IMR-90 (cell line): ENCODE data around the gene ANKRD40. TPM values are rescaled to one million over a fixed set of nuclear protein-coding genes. Genes with fewer than 3 reads are reported as not detected.

ENCODE experiments used
- ATAC-seq: fragments of 200-7000 bp; cut with Tn5 transposase; 2 replicates; pipeline ENCODE4 v1.9.1; 2020; ENCODE audit warnings: low read depth, mild to moderate bottlenecking, moderate library complexity
- BruUV-seq: library from RNA; stranded (reverse); fragments of 400-500 nt; replicated peaks from 2 replicates; lab custom pipeline; 2021; lab: Mats Ljungman, UMichigan
- CTCF ChIA-PET: fragments of 300-600 bp; formaldehyde crosslinking; extraction: SDS; loops from one replicate; lab custom pipeline; 2021; ENCODE audit warnings: antibody characterized with exemption; lab: Yijun Ruan, JAX
- POLR2A ChIA-PET: fragments of 300-600 bp; sonication (Branson Sonifier 250); formaldehyde crosslinking; loops from one replicate; lab custom pipeline; 2022; ENCODE audit warnings: antibody characterized with exemption; ENCODE audit not compliant: unreplicated experiment; lab: Charles Lee
- DNase-seq: peaks from one replicate; pipeline ENCODE4 v3.0.0; 2013
- H2AFZ ChIP-seq: replicated peaks from 2 replicates; pipeline ENCODE3; 2013; ENCODE audit warnings: low read length, mild to moderate bottlenecking; ENCODE audit not compliant: poor library complexity
- H2AK5ac ChIP-seq: 2 replicates; pipeline ENCODE4 v1.6.1; 2013; ENCODE audit warnings: low read depth, low read length, inconsistent platforms
- H2AK9ac ChIP-seq: replicated peaks from 2 replicates; pipeline ENCODE3; 2013; ENCODE audit warnings: mild to moderate bottlenecking, low read depth, low read length, moderate library complexity; ENCODE audit not compliant: poor library complexity
- H2BK120ac ChIP-seq: 2 replicates; pipeline ENCODE4 v1.6.1; 2013; ENCODE audit warnings: low read depth, low read length, inconsistent platforms
- H2BK15ac ChIP-seq: 3 replicates; pipeline ENCODE4 v1.6.1; 2013; ENCODE audit warnings: low read depth, low read length, inconsistent platforms
- H2BK20ac ChIP-seq: 2 replicates; pipeline ENCODE4 v1.6.1; 2013; ENCODE audit warnings: low read depth, mild to moderate bottlenecking, inconsistent platforms, low read length, moderate library complexity
- H2BK5ac ChIP-seq: 2 replicates; pipeline ENCODE4 v1.6.1; 2013; ENCODE audit warnings: mild to moderate bottlenecking, low read depth, low read length, inconsistent platforms; ENCODE audit not compliant: poor library complexity, severe bottlenecking
- H3K14ac ChIP-seq: replicated peaks from 2 replicates; pipeline ENCODE4 v1.6.1; 2013; ENCODE audit warnings: low read depth, low read length, inconsistent platforms
- H3K18ac ChIP-seq: 2 replicates; pipeline ENCODE4 v1.6.1; 2013; ENCODE audit warnings: low read depth, low read length, control low read depth
- H3K23ac ChIP-seq: 2 replicates; pipeline ENCODE4 v1.6.1; 2013; ENCODE audit warnings: low read depth, low read length, inconsistent platforms
- H3K27ac ChIP-seq: 2 replicates; pipeline ENCODE4 v1.5.1; 2013; ENCODE audit warnings: mild to moderate bottlenecking, control low read depth, low read length; ENCODE audit not compliant: insufficient read depth
- H3K27me3 ChIP-seq: 2 replicates; pipeline ENCODE4 v1.6.1; 2013; ENCODE audit warnings: low read length; ENCODE audit not compliant: control insufficient read depth, insufficient read depth
- H3K36me3 ChIP-seq: 2 replicates; pipeline ENCODE4 v1.6.1; 2013; ENCODE audit warnings: low read length, mixed read lengths; ENCODE audit not compliant: control insufficient read depth, insufficient read depth
- H3K4ac ChIP-seq: 2 replicates; pipeline ENCODE4 v1.6.1; 2013; ENCODE audit warnings: low read depth, low read length, inconsistent platforms
- H3K4me1 ChIP-seq: 2 replicates; pipeline ENCODE4 v1.6.1; 2013; ENCODE audit warnings: low read length, mixed read lengths; ENCODE audit not compliant: control insufficient read depth, insufficient read depth
- H3K4me2 ChIP-seq: 2 replicates; pipeline ENCODE4 v1.6.1; 2013; ENCODE audit warnings: low read depth, mild to moderate bottlenecking, control low read depth, low read length, moderate library complexity
- H3K4me3 ChIP-seq: 2 replicates; pipeline ENCODE4 v1.5.1; 2013; ENCODE audit warnings: low read depth, mild to moderate bottlenecking, control low read depth, low read length, moderate library complexity; ENCODE audit not compliant: insufficient read depth
- H3K56ac ChIP-seq: 2 replicates; pipeline ENCODE4 v1.6.1; 2013; ENCODE audit warnings: low read length, inconsistent platforms; ENCODE audit not compliant: insufficient read depth; ENCODE audit errors: extremely low read depth
- H3K79me1 ChIP-seq, 2 experiments: 2 replicates each; pipeline ENCODE4 v1.6.1; 2013; ENCODE audit warnings: low read length in 2 of 2, inconsistent platforms in 1 of 2, low read depth in 1 of 2
- H3K9ac ChIP-seq: 2 replicates; pipeline ENCODE4 v1.6.1; 2013; ENCODE audit warnings: low read depth, low read length, control low read depth
- H3K9me1 ChIP-seq: 2 replicates; pipeline ENCODE4 v1.6.1; 2013; ENCODE audit warnings: low read length, inconsistent platforms; ENCODE audit not compliant: insufficient read depth
- H3K9me3 ChIP-seq: 2 replicates; pipeline ENCODE4 v1.6.1; 2013; ENCODE audit warnings: low read length; ENCODE audit not compliant: control insufficient read depth, insufficient read depth
- H4K20me1 ChIP-seq: 2 replicates; pipeline ENCODE4 v1.6.1; 2013; ENCODE audit warnings: low read length, inconsistent platforms; ENCODE audit not compliant: insufficient read depth
- H4K5ac ChIP-seq: 2 replicates; pipeline ENCODE4 v1.6.1; 2013; ENCODE audit warnings: mild to moderate bottlenecking, low read depth, low read length, control low read depth
- H4K8ac ChIP-seq, 2 experiments: 2 replicates each; pipeline ENCODE4 v1.6.1; 2013; ENCODE audit warnings: low read depth in 2 of 2, low read length in 2 of 2, control low read depth in 1 of 2, inconsistent platforms in 1 of 2
- H4K91ac ChIP-seq: 2 replicates; pipeline ENCODE4 v1.6.1; 2013; ENCODE audit warnings: low read depth, low read length, inconsistent platforms; ENCODE audit not compliant: insufficient read depth
- CEBPB ChIP-seq: IDR thresholded peaks from 2 replicates; pipeline ENCODE4 v1.6.1; 2012; ENCODE audit warnings: low read depth, low read length, improper control_type of control experiment
- CHD1 ChIP-seq: IDR thresholded peaks from 2 replicates; pipeline ENCODE4 v1.6.1; 2012; ENCODE audit warnings: low read depth, low read length, improper control_type of control experiment
- CTCF ChIP-seq: conservative IDR thresholded peaks from 2 replicates; pipeline ENCODE4 v1.5.1; 2012; ENCODE audit warnings: mild to moderate bottlenecking, low read depth, low read length, improper control_type of control experiment
- ELK1 ChIP-seq: fragments of 150-350 bp; IDR thresholded peaks from 2 replicates; pipeline ENCODE4 v1.6.1; 2016; ENCODE audit warnings: low read depth, mild to moderate bottlenecking, low read length, moderate library complexity, borderline replicate concordance
- MAFK ChIP-seq: IDR thresholded peaks from 2 replicates; pipeline ENCODE4 v1.6.1; 2012; ENCODE audit warnings: low read depth, low read length, improper control_type of control experiment
- MAZ ChIP-seq: IDR thresholded peaks from 2 replicates; pipeline ENCODE4 v1.6.1; 2012; ENCODE audit warnings: low read depth, mild to moderate bottlenecking, low read length, improper control_type of control experiment, moderate library complexity, borderline replicate concordance
- MXI1 ChIP-seq: IDR thresholded peaks from 2 replicates; pipeline ENCODE4 v1.6.1; 2012; ENCODE audit warnings: low read depth, mild to moderate bottlenecking, low read length, moderate library complexity, borderline replicate concordance
- NFE2L2 ChIP-seq: fragments of 150-350 bp; IDR thresholded peaks from 2 replicates; pipeline ENCODE4 v1.6.1; 2016; ENCODE audit warnings: low read depth, mild to moderate bottlenecking, low read length
- POLR2A ChIP-seq: IDR thresholded peaks from 2 replicates; pipeline ENCODE4 v1.6.1; 2012; ENCODE audit warnings: mild to moderate bottlenecking, low read depth, low read length
- RAD21 ChIP-seq: IDR thresholded peaks from 2 replicates; pipeline ENCODE4 v1.6.1; 2012; ENCODE audit warnings: low read length, improper control_type of control experiment
- RCOR1 ChIP-seq: IDR thresholded peaks from 2 replicates; pipeline ENCODE4 v1.6.1; 2012; ENCODE audit warnings: mild to moderate bottlenecking, low read length, improper control_type of control experiment; ENCODE audit not compliant: insufficient replicate concordance
- RFX5 ChIP-seq: IDR thresholded peaks from 2 replicates; pipeline ENCODE4 v1.8.0; 2012; ENCODE audit warnings: low read depth, mild to moderate bottlenecking, low read length, moderate library complexity
- SMC3 ChIP-seq: fragments of 150-350 bp; IDR thresholded peaks from 2 replicates; pipeline ENCODE4 v1.6.1; 2016; ENCODE audit warnings: low read depth, mild to moderate bottlenecking, antibody characterized with exemption, low read length, moderate library complexity
- USF2 ChIP-seq: fragments of 150-350 bp; IDR thresholded peaks from 2 replicates; pipeline ENCODE4 v1.6.1; 2017; ENCODE audit warnings: mild to moderate bottlenecking, antibody characterized with exemption, low read length, low read depth
- WGBS, 2 experiments: methylation state at CpG; one replicate each; pipeline versions ENCODE4 v1.1.5 to v1.1.7; 2013; ENCODE audit warnings: missing lambda C conversion rate in 2 of 2; ENCODE audit not compliant: insufficient read length in 1 of 2; ENCODE audit errors: extremely low coverage in 2 of 2; 5-methylcytosine and 5-hydroxymethylcytosine counted together
- dilution Hi-C: fragments of 300-500 bp; cut with HindIII; formaldehyde crosslinking; loops from one replicate; pipeline ENCODE4 v1.14.3; 2018; ENCODE audit warnings: low sequenced_read_pairs; ENCODE audit not compliant: unreplicated experiment
- in situ Hi-C: fragments of 300-500 bp; cut with MboI; formaldehyde crosslinking; loops from 3 replicates; pipeline ENCODE4 v1.14.3; 2019; ENCODE audit warnings: low sequenced_read_pairs, inconsistent platforms, mixed read lengths
- intact Hi-C: fragments of 100-400 bp; cut with micrococcal nuclease; formaldehyde crosslinking; loops from 2 replicates; pipeline ENCODE4 v1.10.0; 2022
- polyA plus RNA-seq, 3 experiments: library from polyadenylated mRNA; depleted of rRNA; stranded (reverse); fragments of >200 nt; gene quantifications; 2 replicates each; pipeline ENCODE4 v1.2.3, GENCODE V29; 2012; ENCODE audit warnings: low replicate concordance in 1 of 3
- total RNA-seq: library from RNA; depleted of rRNA; stranded (reverse); fragments of >200 nt; gene quantifications from 2 replicates; pipeline ENCODE4 v1.2.3, GENCODE V29; 2012

Gene ANKRD40
- total and polyA plus RNA-seq, 2 of the 4 experiments (the other 2 are of a cell fraction): 23.4 to 35.8 TPM

- POLR2A ChIA-PET: no interaction called here
- in situ Hi-C loops: loop anchor here (5.0 kb wide), 1 partner anchor 42 kb away; no protein-coding TSS in a partner anchor
- 93% methylated on average over 8 of the region's 11 CpGs; no CpG with 5 or more reads in 1 of the 2 experiments for WGBS, 2 experiments
Observed at GRCh38 chr17:50679008-50679544, 28.6 kb downstream of the ANKRD40 start.

More at GRCh38 chr17:50679008-50679544, 28.6 kb downstream of the ANKRD40 start:
- Histone ChIP-seq H4K8ac (no peak overlapping the region), H3K27me3 (no peaks in the 10 kb centered on the region), H3K4me2 (no peak overlapping the region), H4K5ac (no peak overlapping the region), H3K14ac (no peak overlapping the region), H4K91ac (no peak overlapping the region), H3K23ac (no peak overlapping the region), H3K4me3 (no peak overlapping the region), H2BK5ac (no peak overlapping the region), H3K79me1 (no peaks in the 10 kb centered on the region), H2BK20ac (no peak overlapping the region), H2BK120ac (no peak overlapping the region), H2AFZ (no peak overlapping the region), H3K4ac (no peak overlapping the region), H3K9me3 (no peaks in the 10 kb centered on the region), H3K56ac (no peak overlapping the region), H2BK15ac (no peak overlapping the region), H3K4me1 (peaks cover 5% of the 10 kb centered on the region; the same call in 1 of the 2 replicates), H2AK5ac (no peak overlapping the region), H3K36me3 (peaks cover 2% of the 10 kb centered on the region; the same call in 1 of the 2 replicates), H4K20me1 (no peaks in the 10 kb centered on the region), H3K9ac (no peak overlapping the region), H3K18ac (no peak overlapping the region), H2AK9ac (no peak overlapping the region), H3K27ac (no peak overlapping the region), H3K9me1 (peaks cover 15% of the 10 kb centered on the region)
- dilution Hi-C loops (no loop called here), intact Hi-C loops (no loop called here)
- ATAC-seq (no peak), DNase-seq (no peak)
- CTCF ChIA-PET: no interaction called here
- TF ChIP-seq MAFK (no peak), MXI1 (no peak), SMC3 (no peak), RCOR1 (no peak), USF2 (no peak), CEBPB (no peak), MAZ (no peak), RFX5 (no peak), ELK1 (no peak), POLR2A (no peak), CHD1 (no peak), CTCF (no peak), NFE2L2 (no peak), RAD21 (no peak)
- BruUV-seq: no TSS peak
